Measurements from ENCODE around the gene SERPINI1.

Gene SERPINI1

GRCh38 chr3:167709690-167710089 lies 25.8 kb upstream of the SERPINI1 start:
- DNase-seq (ENCODE audit: low read depth) = no peak
- no peak overlapping the region for H3K4me3 ChIP-seq (ENCODE audit: control insufficient read depth, low read depth, low read length)
- TF ChIP-seq CTCF (conservative IDR thresholded peaks at IDR 0.05; ENCODE audit: control insufficient read depth, insufficient read depth, low read depth, low read length) = no peak

- no peak for TF ChIP-seq CTCF (conservative IDR thresholded peaks at IDR 0.05; ENCODE audit: control insufficient read depth, insufficient read depth, low read depth, low read length)
- no peak for DNase-seq (ENCODE audit: low read depth)
- no peak overlapping the region for H3K4me3 ChIP-seq (ENCODE audit: control insufficient read depth, low read depth, low read length)
Observed at GRCh38 chr3:167710552-167710951, 25.0 kb upstream of the SERPINI1 start.

- no peak for DNase-seq (ENCODE audit: low read depth)
- no peak overlapping the region for H3K4me3 ChIP-seq (ENCODE audit: control insufficient read depth, low read depth, low read length)
- TF ChIP-seq CTCF (conservative IDR thresholded peaks at IDR 0.05; ENCODE audit: control insufficient read depth, insufficient read depth, low read depth, low read length) = no peak
Observed at GRCh38 chr3:167711439-167711838, 24.1 kb upstream of the SERPINI1 start.

GRCh38 chr3:167712445-167712844 lies 23.1 kb upstream of the SERPINI1 start:
- no peak for TF ChIP-seq CTCF (conservative IDR thresholded peaks at IDR 0.05; ENCODE audit: control insufficient read depth, insufficient read depth, low read depth, low read length)
- no peak for DNase-seq (ENCODE audit: low read depth)
- no peak overlapping the region for H3K4me3 ChIP-seq (ENCODE audit: control insufficient read depth, low read depth, low read length)

GRCh38 chr3:167714871-167715270 lies 20.6 kb upstream of the SERPINI1 start:
- DNase-seq (ENCODE audit: low read depth) = no peak

GRCh38 chr3:167716920-167717319 lies 18.6 kb upstream of the SERPINI1 start:
- H3K4me3 ChIP-seq (ENCODE audit: control insufficient read depth, low read depth, low read length) = no peak overlapping the region
- no peak for DNase-seq (ENCODE audit: low read depth)
- no peak for TF ChIP-seq CTCF (conservative IDR thresholded peaks at IDR 0.05; ENCODE audit: control insufficient read depth, insufficient read depth, low read depth, low read length)

More at GRCh38 chr3:167714871-167715270, 20.6 kb upstream of the SERPINI1 start:
- no peak for TF ChIP-seq CTCF (conservative IDR thresholded peaks at IDR 0.05; ENCODE audit: control insufficient read depth, insufficient read depth, low read depth, low read length)
- H3K4me3 ChIP-seq (ENCODE audit: control insufficient read depth, low read depth, low read length) = no peak overlapping the region

- DNase-seq (ENCODE audit: low read depth) = no peak
Observed at GRCh38 chr3:167718582-167718981, 16.9 kb upstream of the SERPINI1 start.

More at GRCh38 chr3:167718582-167718981, 16.9 kb upstream of the SERPINI1 start:
- no peak for TF ChIP-seq CTCF (conservative IDR thresholded peaks at IDR 0.05; ENCODE audit: control insufficient read depth, insufficient read depth, low read depth, low read length)
- no peak overlapping the region for H3K4me3 ChIP-seq (ENCODE audit: control insufficient read depth, low read depth, low read length)
